ENCODE data around the gene DNAJB2.

GRCh38 chr2:219272995-219273394 lies 6.2 kb upstream of the DNAJB2 start:
- TF ChIP-seq, protein P1, sequence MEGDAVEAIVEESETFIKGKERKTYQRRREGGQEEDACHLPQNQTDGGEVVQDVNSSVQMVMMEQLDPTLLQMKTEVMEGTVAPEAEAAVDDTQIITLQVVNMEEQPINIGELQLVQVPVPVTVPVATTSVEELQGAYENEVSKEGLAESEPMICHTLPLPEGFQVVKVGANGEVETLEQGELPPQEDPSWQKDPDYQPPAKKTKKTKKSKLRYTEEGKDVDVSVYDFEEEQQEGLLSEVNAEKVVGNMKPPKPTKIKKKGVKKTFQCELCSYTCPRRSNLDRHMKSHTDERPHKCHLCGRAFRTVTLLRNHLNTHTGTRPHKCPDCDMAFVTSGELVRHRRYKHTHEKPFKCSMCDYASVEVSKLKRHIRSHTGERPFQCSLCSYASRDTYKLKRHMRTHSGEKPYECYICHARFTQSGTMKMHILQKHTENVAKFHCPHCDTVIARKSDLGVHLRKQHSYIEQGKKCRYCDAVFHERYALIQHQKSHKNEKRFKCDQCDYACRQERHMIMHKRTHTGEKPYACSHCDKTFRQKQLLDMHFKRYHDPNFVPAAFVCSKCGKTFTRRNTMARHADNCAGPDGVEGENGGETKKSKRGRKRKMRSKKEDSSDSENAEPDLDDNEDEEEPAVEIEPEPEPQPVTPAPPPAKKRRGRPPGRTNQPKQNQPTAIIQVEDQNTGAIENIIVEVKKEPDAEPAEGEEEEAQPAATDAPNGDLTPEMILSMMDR (IDR thresholded peaks at IDR 0.05; ENCODE audit: low read length) = no peak
- TF ChIP-seq EZH2 (optimal IDR thresholded peaks at IDR 0.05; ENCODE audit: low read depth, low read length) (no peak), EZH2phosphoT487 (IDR thresholded peaks at IDR 0.05; ENCODE audit: low read length) (no peak)
